Astrocyte (in vitro differentiated cells and primary cell): ENCODE measurements around the gene CREB5.

ENCODE experiments used
- CTCF ChIP-seq: IDR thresholded peaks from 2 replicates; pipeline ENCODE4 v1.5.1; 2011; ENCODE audit warnings: low read depth, mild to moderate bottlenecking, inconsistent platforms, low read length, moderate library complexity; ENCODE audit not compliant: insufficient read depth
- EZH2 ChIP-seq: IDR thresholded peaks from 2 replicates; pipeline ENCODE4 v1.6.1; 2012; ENCODE audit warnings: mild to moderate bottlenecking, low read length, inconsistent platforms; ENCODE audit not compliant: insufficient read depth

- no peak for TF ChIP-seq CTCF
- TF ChIP-seq EZH2, result no peak
Measured at GRCh38 chr7:28762651-28763050, 350.3 kb downstream of the CREB5 start.
